ENCODE results near the gene DTNA.

- no peak for TF ChIP-seq CTCF (conservative IDR thresholded peaks at IDR 0.05)
- TF ChIP-seq EZH2 (IDR thresholded peaks at IDR 0.05; ENCODE audit: low read depth) = no peak
Measured at GRCh38 chr18:34848156-34848555, 138.1 kb downstream of the DTNA start.
